Activated CD4-positive, alpha-beta T cell treated with anti-CD3 and anti-CD28 coated beads, Interleukin-2, amount 10 ng/mL, durations not matched to agents 24 days and 14 days (primary cell): ENCODE measurements around the gene DGKD. TPM values are rescaled to one million over a fixed set of nuclear protein-coding genes. Genes with fewer than 3 reads are reported as not detected.

Source experiments
- DNase-seq: peaks from one replicate; pipeline ENCODE4 v3.0.0; 2022
- H3K27ac Mint-ChIP-seq: one replicate; pipeline ENCODE4 v1.8.0; 2022; ENCODE audit warnings: mild to moderate bottlenecking, mixed read lengths
- H3K27me3 Mint-ChIP-seq: one replicate; pipeline ENCODE4 v1.8.0; 2022; ENCODE audit warnings: mixed read lengths
- H3K36me3 Mint-ChIP-seq: one replicate; pipeline ENCODE4 v1.8.0; 2022; ENCODE audit warnings: low read depth, mild to moderate bottlenecking, mixed read lengths
- H3K4me1 Mint-ChIP-seq: one replicate; pipeline ENCODE4 v1.8.0; 2021; ENCODE audit warnings: mixed read lengths
- H3K4me3 Mint-ChIP-seq: one replicate; pipeline ENCODE4 v1.8.0; 2022; ENCODE audit warnings: mild to moderate bottlenecking, moderate library complexity, mixed read lengths
- H3K9me3 Mint-ChIP-seq: one replicate; pipeline ENCODE4 v1.8.0; 2021; ENCODE audit warnings: mixed read lengths
- intact Hi-C: fragments of 100-400 bp; cut with micrococcal nuclease; formaldehyde crosslinking; loops from one replicate; pipeline ENCODE4 v1.15.1; 2023
- total RNA-seq: library from RNA; stranded (reverse); gene quantifications from 2 replicates; pipeline ENCODE4 v1.2.3, GENCODE V29; 2022

DGKD gene
- total RNA-seq, 1 donor from 2014 or later: 49.1 TPM

DNA sequence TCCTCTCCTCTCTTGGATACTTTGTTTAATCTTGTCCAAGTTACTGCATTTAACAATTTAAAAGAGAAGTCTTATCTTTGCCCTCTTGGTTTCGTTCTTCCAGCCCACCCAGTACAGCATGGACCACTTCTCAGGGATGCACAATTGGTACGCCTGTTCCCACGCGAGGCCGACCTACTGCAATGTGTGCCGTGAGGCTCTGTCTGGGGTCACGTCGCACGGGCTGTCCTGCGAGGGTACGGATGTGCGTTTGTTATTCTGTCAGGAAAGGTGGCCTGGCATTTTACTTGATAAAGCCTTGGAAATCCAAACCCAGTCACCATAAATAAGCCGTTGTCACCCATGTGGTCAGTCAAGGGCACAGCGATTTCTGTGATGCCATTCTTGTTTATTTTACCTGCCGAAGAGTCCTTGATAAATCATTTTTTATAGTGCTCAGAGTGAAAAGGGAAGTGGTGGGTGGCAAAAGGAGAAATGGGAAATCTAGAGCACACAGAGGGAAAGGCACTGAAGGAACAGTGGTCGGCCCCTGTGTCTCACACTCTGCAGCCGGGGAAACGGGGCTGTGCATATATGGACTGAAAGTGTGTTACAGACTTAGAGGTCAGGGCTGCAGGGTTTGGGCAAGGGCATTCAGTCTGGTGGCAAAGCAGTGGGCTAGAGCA is 80.5 kb downstream of the DGKD start:
- Mint-ChIP-seq H3K27me3 (no peaks in the 10 kb centered on the region), H3K9me3 (no peaks in the 10 kb centered on the region), H3K4me3 (no peak overlapping the region), H3K4me1 (peaks cover 15% of the 10 kb centered on the region), H3K27ac (no peak overlapping the region), H3K36me3 (peaks cover 29% of the 10 kb centered on the region)
- intact Hi-C loops: no loop called here
- DNase-seq: no peak

DNA sequence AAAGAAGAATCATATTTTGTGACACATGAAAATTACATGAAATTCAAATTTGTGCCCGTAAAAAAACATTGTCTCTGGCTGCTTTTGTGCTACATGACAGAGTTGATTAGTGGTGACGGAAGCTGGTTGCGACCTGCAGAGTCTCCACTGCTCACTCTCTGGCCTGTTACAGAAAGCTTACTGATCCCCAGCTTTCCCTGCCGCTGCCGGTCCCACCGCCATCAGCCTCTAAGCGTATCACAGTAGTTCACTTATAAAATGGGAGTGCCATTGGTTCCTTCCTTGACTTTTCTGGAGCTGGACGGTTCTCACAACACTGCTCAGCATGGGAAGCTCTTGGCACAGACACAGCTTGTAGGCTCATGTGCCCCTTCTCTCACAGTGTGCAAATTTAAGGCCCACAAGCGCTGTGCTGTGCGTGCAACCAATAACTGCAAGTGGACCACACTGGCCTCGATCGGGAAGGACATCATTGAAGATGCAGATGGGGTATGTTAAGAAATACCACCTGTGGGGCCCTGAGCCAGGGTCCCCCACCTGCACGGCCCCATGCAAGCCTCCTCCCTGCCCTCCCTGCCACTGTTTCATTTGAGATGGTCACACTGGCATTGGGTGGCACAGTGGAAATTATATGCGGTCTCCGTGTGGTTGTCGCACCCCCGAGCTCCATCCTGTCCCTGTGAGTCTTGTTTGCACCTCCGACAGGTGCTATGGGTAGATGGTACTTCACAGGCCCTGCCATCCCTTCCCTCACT is 81.3 kb downstream of the DGKD start:
- no peaks in the 10 kb centered on the region for H3K27me3 Mint-ChIP-seq
- peaks cover 9% of the 10 kb centered on the region for H3K4me1 Mint-ChIP-seq
- DNase-seq: no peak
- intact Hi-C loops: no loop called here
- no peak overlapping the region for H3K4me3 Mint-ChIP-seq
- no peaks in the 10 kb centered on the region for H3K9me3 Mint-ChIP-seq
- peaks cover 34% of the 10 kb centered on the region for H3K36me3 Mint-ChIP-seq
- no peak overlapping the region for H3K27ac Mint-ChIP-seq

DNA sequence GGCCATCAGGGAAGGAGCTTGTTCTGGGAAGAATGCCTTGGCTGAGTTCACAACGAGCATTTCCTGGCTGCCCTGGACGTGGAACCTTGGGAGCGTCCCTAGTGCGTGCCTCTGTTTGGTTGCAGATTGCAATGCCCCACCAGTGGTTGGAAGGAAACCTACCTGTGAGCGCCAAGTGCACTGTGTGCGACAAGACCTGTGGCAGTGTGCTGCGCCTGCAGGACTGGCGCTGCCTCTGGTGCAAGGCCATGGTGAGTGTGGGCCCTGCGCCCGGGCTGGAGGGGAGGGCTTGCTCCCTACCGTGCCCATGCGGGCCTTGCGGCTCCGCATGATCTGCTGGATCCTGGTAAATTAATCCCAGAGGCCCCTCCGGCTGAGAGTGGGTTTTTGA is 81.9 kb downstream of the DGKD start:
- Mint-ChIP-seq H3K9me3 (no peaks in the 10 kb centered on the region), H3K4me3 (no peak overlapping the region), H3K36me3 (peaks cover 36% of the 10 kb centered on the region), H3K27me3 (no peaks in the 10 kb centered on the region), H3K27ac (no peak overlapping the region), H3K4me1 (peaks cover 9% of the 10 kb centered on the region)
- intact Hi-C loops: no loop called here
- no peak for DNase-seq

DNA sequence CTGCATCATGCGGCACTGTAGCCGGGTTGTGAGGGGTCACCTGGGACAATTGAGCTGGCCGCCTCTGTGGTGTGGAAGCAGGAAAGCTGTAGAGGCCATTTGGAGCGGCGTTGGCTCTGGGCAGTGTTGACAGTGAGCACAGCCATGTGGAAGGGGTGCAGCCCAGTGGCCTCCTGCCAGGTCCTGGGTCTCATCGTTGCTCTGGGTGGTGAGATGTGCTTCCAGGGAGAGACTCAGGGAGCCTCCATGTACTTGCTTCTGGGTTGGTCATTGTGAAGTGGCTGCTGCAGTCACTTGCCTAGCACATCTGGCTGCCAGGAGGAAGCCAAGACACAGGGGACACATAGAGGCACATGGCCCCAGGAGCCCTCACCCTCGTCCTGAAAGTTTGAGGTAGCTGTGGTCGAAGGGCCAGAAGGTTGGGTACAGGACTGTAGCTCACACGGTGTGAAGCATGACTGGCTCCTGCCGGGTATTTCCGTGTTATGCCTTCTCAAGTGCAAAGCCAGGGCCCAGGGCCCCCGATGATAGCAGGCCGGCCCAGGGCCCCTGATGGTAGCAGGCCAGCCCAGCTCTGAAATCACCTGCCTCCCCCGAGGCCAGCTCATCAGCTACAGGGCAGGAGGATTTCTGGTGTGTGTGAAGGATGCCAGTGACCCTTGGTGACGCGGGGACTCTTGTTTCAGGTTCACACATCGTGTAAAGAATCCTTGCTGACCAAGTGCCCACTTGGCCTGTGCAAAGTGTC is 82.6 kb downstream of the DGKD start:
- no peaks in the 10 kb centered on the region for H3K9me3 Mint-ChIP-seq
- no peak overlapping the region for H3K27ac Mint-ChIP-seq
- DNase-seq: no peak
- H3K4me1 Mint-ChIP-seq: peaks cover 6% of the 10 kb centered on the region
- no peak overlapping the region for H3K4me3 Mint-ChIP-seq
- H3K27me3 Mint-ChIP-seq: no peaks in the 10 kb centered on the region
- peaks cover 34% of the 10 kb centered on the region for H3K36me3 Mint-ChIP-seq
- intact Hi-C loops: no loop called here

DNA sequence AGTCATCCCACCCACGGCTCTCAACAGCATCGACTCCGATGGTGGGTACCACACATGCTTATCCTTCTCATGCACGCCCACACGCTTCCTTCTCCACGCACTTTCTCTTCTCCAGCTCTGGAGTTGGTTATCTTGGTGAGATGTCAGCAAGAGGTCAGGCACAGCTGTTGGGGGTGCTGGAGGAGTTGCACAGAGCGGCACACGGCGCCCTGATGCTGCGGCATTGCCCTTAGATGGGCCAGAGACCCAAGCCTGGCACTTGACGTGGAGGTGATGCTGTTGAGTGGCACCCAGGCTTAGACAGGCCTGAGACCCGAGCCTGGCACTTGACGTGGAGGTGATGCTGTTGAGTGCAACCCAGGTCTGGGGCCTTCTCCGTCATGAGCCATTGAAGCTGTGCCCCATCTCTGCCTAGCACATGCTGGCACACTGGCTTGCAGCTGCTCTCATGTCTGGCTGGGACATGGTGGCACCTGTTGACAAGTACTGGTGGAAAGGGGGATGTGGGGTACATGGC is 83.2 kb downstream of the DGKD start:
- no peaks in the 10 kb centered on the region for H3K27me3 Mint-ChIP-seq
- intact Hi-C loops: no loop called here
- H3K9me3 Mint-ChIP-seq: no peaks in the 10 kb centered on the region
- no peak overlapping the region for H3K4me3 Mint-ChIP-seq
- peaks cover 35% of the 10 kb centered on the region for H3K36me3 Mint-ChIP-seq
- peaks cover 7% of the 10 kb centered on the region for H3K4me1 Mint-ChIP-seq
- DNase-seq: no peak
- no peak overlapping the region for H3K27ac Mint-ChIP-seq

DNA sequence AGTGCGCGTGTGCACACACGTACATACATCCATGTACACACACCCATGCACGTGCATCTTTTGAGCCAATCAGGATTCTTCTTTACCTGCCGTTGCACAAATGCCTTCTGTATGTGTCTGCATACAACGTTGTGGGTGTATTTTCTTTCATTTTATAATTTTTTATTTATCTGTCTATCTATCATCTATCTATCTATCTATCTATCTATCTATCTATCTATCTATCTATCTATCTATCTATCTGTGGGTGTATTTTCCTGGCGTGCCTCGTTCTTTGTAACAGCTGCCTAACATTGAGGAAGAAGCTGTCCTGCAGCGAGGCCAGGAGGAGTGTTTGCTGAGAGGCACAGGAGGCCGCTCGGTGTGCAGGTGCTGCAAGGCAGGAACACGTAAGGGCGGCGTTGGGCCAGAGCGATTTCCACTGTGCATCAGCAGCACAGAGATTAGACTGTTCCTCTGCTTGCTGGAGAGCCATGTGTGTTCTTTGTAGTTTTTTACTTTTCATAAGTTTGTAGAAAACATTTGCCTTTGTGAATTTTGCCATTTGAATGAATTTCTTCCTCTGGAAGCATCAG is 84.4 kb downstream of the DGKD start:
- H3K27me3 Mint-ChIP-seq: no peaks in the 10 kb centered on the region
- no peak overlapping the region for H3K4me3 Mint-ChIP-seq
- no peaks in the 10 kb centered on the region for H3K9me3 Mint-ChIP-seq
- peaks cover 15% of the 10 kb centered on the region for H3K4me1 Mint-ChIP-seq
- H3K36me3 Mint-ChIP-seq: peaks cover 39% of the 10 kb centered on the region
- DNase-seq: no peak
- H3K27ac Mint-ChIP-seq: no peak overlapping the region
- intact Hi-C loops: no loop called here

DNA sequence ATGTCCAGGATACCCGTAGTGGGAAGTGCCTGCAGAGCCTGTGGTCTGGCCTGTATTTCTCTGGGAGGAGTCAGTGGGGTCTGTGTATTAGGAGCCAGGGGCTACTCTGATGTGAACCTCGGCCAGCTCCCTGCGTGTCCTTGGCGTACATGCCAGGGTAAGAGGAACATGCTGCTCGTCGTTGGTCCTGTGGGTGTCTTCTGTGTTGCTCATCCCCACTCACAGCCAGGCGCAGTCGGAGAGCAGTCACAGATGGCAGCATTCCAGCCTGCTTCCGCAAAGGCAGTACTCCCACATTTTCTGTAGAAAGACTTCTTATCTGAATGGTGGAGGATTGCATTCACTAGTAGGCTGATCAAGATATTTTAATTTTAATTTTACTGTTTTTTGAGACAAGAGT is 84.9 kb downstream of the DGKD start:
- Mint-ChIP-seq H3K9me3 (no peaks in the 10 kb centered on the region), H3K4me1 (peaks cover 15% of the 10 kb centered on the region), H3K27me3 (no peaks in the 10 kb centered on the region), H3K27ac (no peak overlapping the region), H3K36me3 (peaks cover 39% of the 10 kb centered on the region), H3K4me3 (no peak overlapping the region)
- intact Hi-C loops: no loop called here
- no peak for DNase-seq

DNA sequence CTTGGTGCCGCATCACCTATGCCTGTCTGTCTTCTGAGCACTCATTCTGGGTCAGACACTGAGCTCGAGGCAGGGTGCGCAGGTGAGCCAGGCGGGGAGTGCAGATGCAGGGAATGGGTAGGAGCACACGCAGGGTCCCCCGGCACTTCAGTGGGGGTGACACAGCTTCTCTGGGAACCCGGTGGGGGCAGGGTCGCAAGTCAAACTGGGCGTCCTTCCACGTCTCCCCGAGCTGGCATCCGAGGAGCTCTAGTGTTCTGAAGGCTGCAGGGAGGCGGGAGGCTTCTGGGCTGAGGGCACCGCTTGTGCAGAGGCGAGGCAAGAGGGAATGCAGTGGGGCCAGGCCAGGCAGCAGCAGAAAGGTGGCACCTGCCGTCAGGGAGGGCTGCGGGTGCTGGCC is 86.0 kb downstream of the DGKD start:
- no peak overlapping the region for H3K27ac Mint-ChIP-seq

DNA sequence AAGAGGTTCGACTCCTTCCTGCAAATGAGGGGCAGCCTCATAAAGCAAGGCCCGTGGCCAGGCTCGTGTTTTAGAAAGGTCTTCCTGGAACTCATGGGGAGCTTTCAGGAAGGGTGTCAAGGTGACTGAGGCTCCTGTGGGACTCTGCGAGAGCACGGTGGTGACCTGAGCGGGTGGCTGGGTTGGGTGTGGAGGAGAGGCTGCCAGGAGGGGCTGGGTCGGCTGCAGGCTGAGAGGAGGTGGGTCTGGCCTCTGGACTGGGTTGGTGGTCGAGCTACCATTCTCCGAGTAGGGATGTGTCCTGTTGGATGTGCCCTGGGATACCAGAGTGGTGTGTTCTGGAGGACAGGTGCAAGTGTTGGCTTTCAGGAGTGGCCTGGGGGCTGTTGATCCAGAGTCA is 86.4 kb downstream of the DGKD start:
- Mint-ChIP-seq H3K27ac (no peak overlapping the region), H3K4me1 (peaks cover 11% of the 10 kb centered on the region), H3K9me3 (no peaks in the 10 kb centered on the region), H3K36me3 (peaks cover 46% of the 10 kb centered on the region), H3K4me3 (no peak overlapping the region), H3K27me3 (no peaks in the 10 kb centered on the region)
- DNase-seq: no peak
- intact Hi-C loops: no loop called here

More for the DNA sequence above, 86.0 kb downstream of the DGKD start:
- DNase-seq: no peak
- peaks cover 45% of the 10 kb centered on the region for H3K36me3 Mint-ChIP-seq
- intact Hi-C loops: no loop called here
- peaks cover 11% of the 10 kb centered on the region for H3K4me1 Mint-ChIP-seq
- no peaks in the 10 kb centered on the region for H3K27me3 Mint-ChIP-seq
- H3K9me3 Mint-ChIP-seq: no peaks in the 10 kb centered on the region
- H3K4me3 Mint-ChIP-seq: no peak overlapping the region

DNA sequence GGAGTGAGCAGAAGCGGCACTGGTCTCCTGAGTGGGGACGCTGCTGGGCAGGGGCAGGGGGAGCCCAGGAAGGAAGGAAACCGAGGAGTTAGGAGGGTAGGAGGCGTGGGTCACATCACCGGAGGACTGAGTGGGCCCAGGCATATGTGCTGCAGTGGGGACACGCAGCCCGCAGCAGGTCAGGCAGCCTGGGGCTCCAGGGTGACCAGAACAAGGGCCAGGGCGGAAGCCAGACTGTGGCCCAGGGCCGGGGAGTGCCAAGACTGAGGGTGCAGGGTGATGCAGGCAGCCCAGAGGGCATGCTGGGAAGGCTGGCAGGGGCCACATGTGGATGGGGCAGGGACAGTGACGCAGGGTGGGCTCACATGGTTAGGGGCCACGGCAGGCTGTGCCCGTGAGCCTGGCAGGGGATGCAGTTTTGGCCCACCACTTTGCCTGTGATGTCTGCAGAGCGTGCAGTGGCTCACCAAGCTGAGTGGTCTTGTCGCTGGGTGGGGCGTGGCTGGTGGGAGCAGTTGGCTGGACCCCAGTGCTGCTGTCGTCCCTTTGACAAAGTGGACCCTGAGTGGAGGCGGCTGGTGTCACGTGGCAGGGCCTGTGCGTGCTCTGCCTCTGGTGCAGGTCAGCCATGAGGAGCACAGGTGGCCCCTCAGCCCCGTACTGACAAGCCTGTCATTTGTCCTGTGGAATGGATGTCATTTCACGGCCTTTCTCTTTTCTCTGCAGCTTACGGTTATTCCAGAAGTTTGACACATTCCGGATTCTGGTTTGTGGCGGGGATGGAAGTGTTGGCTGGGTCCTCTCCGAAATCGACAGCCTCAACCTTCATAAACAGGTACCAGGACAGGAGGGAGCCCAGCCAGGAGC is 87.1 kb downstream of the DGKD start:
- peaks cover 11% of the 10 kb centered on the region for H3K4me1 Mint-ChIP-seq
- peaks cover 48% of the 10 kb centered on the region for H3K36me3 Mint-ChIP-seq
- DNase-seq: no peak
- intact Hi-C loops: loop anchor here (2.0 kb wide), 2 partner anchors 23 to 173 kb away; no protein-coding TSS in a partner anchor
- no peaks in the 10 kb centered on the region for H3K27me3 Mint-ChIP-seq
- no peak overlapping the region for H3K27ac Mint-ChIP-seq
- no peak overlapping the region for H3K4me3 Mint-ChIP-seq
- no peaks in the 10 kb centered on the region for H3K9me3 Mint-ChIP-seq

DNA sequence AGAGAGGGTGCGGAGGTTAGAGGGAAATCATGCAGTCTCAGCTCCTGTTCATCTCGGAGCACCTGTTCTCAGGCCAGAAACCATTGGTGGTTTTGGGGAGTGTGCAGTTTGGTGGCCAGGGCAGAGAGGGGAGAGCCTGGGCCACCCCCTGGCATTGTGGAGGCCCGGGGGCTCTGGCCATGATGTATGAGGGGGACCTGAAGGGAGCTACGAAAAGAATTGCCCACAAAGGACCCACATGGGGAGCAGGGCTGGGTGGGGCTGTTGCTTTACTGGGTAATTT is 87.7 kb downstream of the DGKD start:
- Mint-ChIP-seq H3K9me3 (no peaks in the 10 kb centered on the region), H3K27me3 (no peaks in the 10 kb centered on the region), H3K27ac (no peak overlapping the region), H3K36me3 (peaks cover 45% of the 10 kb centered on the region), H3K4me1 (peaks cover 11% of the 10 kb centered on the region), H3K4me3 (no peak overlapping the region)
- DNase-seq: no peak
- intact Hi-C loops: loop anchor here (2.0 kb wide), 2 partner anchors 23 to 173 kb away; no protein-coding TSS in a partner anchor

DNA sequence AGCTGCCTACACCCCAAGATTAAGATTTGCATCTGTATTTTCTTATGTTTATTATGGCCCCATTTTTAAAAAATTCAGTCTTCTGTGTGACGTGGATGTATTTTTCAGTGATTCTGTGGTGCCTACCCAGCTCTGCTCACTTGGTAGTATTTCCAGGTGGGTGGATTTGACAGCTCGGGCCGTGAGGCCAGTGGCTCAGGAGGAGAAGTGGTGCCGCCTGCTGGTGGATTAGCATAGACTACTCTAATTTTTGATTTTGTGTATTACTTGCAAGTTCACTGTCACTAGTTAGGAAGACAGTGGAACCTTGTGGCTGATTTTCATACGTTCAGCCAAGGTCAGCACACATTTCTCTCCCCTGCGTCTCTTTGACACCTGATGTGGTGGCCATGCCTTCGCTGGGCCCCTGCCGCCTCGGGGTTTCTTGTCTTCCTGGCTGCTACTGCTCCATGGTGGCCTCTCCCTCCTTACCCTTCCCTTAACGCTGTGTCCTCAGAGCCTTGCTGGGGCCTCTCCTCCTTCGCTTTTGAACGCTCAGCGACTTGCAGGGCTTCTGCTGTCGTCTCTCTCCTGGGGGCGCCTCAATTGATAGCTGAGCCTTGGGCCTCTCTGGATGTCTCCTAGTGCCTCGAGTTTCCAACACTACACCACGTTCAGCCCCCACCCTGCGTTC is 89.4 kb downstream of the DGKD start:
- no peak overlapping the region for H3K27ac Mint-ChIP-seq
- peaks cover 12% of the 10 kb centered on the region for H3K4me1 Mint-ChIP-seq
- no peaks in the 10 kb centered on the region for H3K27me3 Mint-ChIP-seq
- H3K4me3 Mint-ChIP-seq: no peak overlapping the region
- H3K36me3 Mint-ChIP-seq: peaks cover 48% of the 10 kb centered on the region
- no peaks in the 10 kb centered on the region for H3K9me3 Mint-ChIP-seq
- DNase-seq: peak; percentile 93
- intact Hi-C loops: loop anchor here (1.0 to 2.0 kb wide), 4 partner anchors 25 to 175 kb away; no protein-coding TSS in a partner anchor

DNA sequence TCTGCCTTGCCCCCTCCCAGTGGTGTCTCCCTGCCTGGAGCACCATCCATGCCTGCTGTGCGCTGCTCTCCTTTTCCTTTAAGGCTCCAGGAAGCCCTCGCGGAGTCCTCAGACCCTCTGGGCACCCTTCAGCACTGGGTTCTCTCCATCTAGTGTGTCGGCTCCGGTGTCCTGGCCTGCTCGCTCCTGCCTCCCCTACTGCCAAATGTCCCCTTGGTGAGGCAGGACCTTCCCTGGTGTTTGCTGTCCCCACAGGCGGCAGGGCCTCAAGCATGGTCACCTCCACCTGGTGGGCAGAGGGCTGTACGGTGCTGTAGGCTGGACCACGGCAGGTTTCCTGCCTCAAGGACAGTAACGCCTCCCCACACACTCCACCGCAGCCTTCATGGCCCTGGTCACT is 90.2 kb downstream of the DGKD start:
- Mint-ChIP-seq H3K4me1 (peaks cover 12% of the 10 kb centered on the region), H3K36me3 (peaks cover 45% of the 10 kb centered on the region), H3K27me3 (no peaks in the 10 kb centered on the region), H3K9me3 (no peaks in the 10 kb centered on the region), H3K27ac (no peak overlapping the region), H3K4me3 (no peak overlapping the region)
- intact Hi-C loops: no loop called here
- DNase-seq: no peak
